ENCODE data around the gene DHDDS.

DNA sequence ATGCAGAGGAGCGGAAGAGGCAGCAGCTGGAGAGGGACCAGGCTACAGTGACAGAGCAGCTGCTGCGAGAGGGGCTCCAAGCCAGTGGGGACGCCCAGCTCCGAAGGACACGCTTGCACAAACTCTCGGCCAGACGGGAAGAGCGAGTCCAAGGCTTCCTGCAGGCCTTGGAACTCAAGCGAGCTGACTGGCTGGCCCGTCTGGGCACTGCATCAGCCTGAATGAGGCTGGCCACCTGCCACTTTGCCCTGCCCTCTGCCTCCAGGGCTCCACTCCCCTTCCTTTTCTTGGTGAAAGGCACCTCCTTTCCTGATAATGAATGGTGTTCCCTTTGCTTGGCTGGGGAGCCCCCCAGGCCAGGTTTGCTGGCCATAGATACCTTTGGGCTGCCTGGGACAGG lies 36.8 kb downstream of the DHDDS start:
- TF ChIP-seq ZBTB21 (tag by site-specific recombination; IDR thresholded peaks at IDR 0.05) (no peak), ZNF175 (tag by site-specific recombination; IDR thresholded peaks at IDR 0.05) (no peak), ZNF16 (tag by site-specific recombination; IDR thresholded peaks at IDR 0.05; ENCODE audit: low read depth) (no peak), ZNF239 (tag by site-specific recombination; IDR thresholded peaks at IDR 0.05) (no peak), ZNF112 (tag by site-specific recombination; IDR thresholded peaks at IDR 0.05) (no peak), ZSCAN30 (tag by site-specific recombination; IDR thresholded peaks at IDR 0.05) (no peak), MEIS1 (CRISPR knock-in tag; IDR thresholded peaks at IDR 0.05; ENCODE audit: borderline replicate concordance) (no peak), ZNF140 (tag by site-specific recombination; IDR thresholded peaks at IDR 0.05) (no peak), ZEB2 (tag by site-specific recombination; IDR thresholded peaks at IDR 0.05) (no peak)
- TF ChIP-seq, protein P1, sequence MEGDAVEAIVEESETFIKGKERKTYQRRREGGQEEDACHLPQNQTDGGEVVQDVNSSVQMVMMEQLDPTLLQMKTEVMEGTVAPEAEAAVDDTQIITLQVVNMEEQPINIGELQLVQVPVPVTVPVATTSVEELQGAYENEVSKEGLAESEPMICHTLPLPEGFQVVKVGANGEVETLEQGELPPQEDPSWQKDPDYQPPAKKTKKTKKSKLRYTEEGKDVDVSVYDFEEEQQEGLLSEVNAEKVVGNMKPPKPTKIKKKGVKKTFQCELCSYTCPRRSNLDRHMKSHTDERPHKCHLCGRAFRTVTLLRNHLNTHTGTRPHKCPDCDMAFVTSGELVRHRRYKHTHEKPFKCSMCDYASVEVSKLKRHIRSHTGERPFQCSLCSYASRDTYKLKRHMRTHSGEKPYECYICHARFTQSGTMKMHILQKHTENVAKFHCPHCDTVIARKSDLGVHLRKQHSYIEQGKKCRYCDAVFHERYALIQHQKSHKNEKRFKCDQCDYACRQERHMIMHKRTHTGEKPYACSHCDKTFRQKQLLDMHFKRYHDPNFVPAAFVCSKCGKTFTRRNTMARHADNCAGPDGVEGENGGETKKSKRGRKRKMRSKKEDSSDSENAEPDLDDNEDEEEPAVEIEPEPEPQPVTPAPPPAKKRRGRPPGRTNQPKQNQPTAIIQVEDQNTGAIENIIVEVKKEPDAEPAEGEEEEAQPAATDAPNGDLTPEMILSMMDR (tag by site-specific recombination; IDR thresholded peaks at IDR 0.05), result no peak
- TF ChIP-seq, protein P2, sequence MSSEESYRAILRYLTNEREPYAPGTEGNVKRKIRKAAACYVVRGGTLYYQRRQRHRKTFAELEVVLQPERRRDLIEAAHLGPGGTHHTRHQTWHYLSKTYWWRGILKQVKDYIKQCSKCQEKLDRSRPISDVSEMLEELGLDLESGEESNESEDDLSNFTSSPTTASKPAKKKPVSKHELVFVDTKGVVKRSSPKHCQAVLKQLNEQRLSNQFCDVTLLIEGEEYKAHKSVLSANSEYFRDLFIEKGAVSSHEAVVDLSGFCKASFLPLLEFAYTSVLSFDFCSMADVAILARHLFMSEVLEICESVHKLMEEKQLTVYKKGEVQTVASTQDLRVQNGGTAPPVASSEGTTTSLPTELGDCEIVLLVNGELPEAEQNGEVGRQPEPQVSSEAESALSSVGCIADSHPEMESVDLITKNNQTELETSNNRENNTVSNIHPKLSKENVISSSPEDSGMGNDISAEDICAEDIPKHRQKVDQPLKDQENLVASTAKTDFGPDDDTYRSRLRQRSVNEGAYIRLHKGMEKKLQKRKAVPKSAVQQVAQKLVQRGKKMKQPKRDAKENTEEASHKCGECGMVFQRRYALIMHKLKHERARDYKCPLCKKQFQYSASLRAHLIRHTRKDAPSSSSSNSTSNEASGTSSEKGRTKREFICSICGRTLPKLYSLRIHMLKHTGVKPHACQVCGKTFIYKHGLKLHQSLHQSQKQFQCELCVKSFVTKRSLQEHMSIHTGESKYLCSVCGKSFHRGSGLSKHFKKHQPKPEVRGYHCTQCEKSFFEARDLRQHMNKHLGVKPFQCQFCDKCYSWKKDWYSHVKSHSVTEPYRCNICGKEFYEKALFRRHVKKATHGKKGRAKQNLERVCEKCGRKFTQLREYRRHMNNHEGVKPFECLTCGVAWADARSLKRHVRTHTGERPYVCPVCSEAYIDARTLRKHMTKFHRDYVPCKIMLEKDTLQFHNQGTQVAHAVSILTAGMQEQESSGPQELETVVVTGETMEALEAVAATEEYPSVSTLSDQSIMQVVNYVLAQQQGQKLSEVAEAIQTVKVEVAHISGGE (tag by site-specific recombination; conservative IDR thresholded peaks at IDR 0.05; ENCODE audit: low read depth), result no peak
- TF ChIP-seq, protein P3, sequence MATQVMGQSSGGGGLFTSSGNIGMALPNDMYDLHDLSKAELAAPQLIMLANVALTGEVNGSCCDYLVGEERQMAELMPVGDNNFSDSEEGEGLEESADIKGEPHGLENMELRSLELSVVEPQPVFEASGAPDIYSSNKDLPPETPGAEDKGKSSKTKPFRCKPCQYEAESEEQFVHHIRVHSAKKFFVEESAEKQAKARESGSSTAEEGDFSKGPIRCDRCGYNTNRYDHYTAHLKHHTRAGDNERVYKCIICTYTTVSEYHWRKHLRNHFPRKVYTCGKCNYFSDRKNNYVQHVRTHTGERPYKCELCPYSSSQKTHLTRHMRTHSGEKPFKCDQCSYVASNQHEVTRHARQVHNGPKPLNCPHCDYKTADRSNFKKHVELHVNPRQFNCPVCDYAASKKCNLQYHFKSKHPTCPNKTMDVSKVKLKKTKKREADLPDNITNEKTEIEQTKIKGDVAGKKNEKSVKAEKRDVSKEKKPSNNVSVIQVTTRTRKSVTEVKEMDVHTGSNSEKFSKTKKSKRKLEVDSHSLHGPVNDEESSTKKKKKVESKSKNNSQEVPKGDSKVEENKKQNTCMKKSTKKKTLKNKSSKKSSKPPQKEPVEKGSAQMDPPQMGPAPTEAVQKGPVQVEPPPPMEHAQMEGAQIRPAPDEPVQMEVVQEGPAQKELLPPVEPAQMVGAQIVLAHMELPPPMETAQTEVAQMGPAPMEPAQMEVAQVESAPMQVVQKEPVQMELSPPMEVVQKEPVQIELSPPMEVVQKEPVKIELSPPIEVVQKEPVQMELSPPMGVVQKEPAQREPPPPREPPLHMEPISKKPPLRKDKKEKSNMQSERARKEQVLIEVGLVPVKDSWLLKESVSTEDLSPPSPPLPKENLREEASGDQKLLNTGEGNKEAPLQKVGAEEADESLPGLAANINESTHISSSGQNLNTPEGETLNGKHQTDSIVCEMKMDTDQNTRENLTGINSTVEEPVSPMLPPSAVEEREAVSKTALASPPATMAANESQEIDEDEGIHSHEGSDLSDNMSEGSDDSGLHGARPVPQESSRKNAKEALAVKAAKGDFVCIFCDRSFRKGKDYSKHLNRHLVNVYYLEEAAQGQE (tag by site-specific recombination; IDR thresholded peaks at IDR 0.05), result no peak

Data from HEK293 (cell line).